RWPE1 (cell line): ENCODE measurements around the gene PDK3.

Experiments used
- CTCF ChIA-PET: fragments of 350-600 bp; sonication (Branson Sonifier 250); formaldehyde crosslinking; extraction: SDS; loops from one replicate; lab custom pipeline; 2021; lab: Yijun Ruan, JAX
- POLR2A ChIA-PET: fragments of 400-600 bp; formaldehyde crosslinking; extraction: SDS; loops from one replicate; lab custom pipeline; 2020; ENCODE audit warnings: antibody characterized with exemption; ENCODE audit not compliant: low non-redundant PET; lab: Yijun Ruan, JAX
- DNase-seq: peaks from one replicate; pipeline ENCODE4 v3.0.0; 2012; ENCODE audit warnings: low spot score
- H3K27ac ChIP-seq: fragments of 450-650 bp; 2 replicates; pipeline ENCODE4 v1.5.1; 2017
- CTCF ChIP-seq: fragments of 450-650 bp; conservative IDR thresholded peaks from 2 replicates; pipeline ENCODE4 v1.5.1; 2017; ENCODE audit warnings: low read depth, mild to moderate bottlenecking

The PDK3 gene

GRCh38 chrX:24485323-24485722 is 20.2 kb downstream of the PDK3 start:
- TF ChIP-seq CTCF: no peak
- no peak for DNase-seq
- ChIA-PET POLR2A (interaction anchor here (0.6 kb wide), 1 partner anchor 20 kb away, joined by 4 read pairs; the partner anchor contains the start of gene PDK3), CTCF (no interaction called here)
- no peak overlapping the region for H3K27ac ChIP-seq

- no peak for TF ChIP-seq CTCF
- ChIA-PET POLR2A (interaction anchor here (0.6 kb wide), 1 partner anchor 21 kb away, joined by 4 read pairs; the partner anchor contains the start of gene PDK3), CTCF (no interaction called here)
- no peak overlapping the region for H3K27ac ChIP-seq
- no peak for DNase-seq
These were observed 21.0 kb downstream of the PDK3 start for GRCh38 chrX:24485976-24486680.

- DNase-seq: no peak
- POLR2A ChIA-PET: no interaction called here
- no peak for TF ChIP-seq CTCF
- no peak overlapping the region for H3K27ac ChIP-seq
- CTCF ChIA-PET: no interaction called here
These were observed 22.5 kb downstream of the PDK3 start for GRCh38 chrX:24487571-24487970.

- H3K27ac ChIP-seq: no peak overlapping the region
- DNase-seq: no peak
- POLR2A ChIA-PET: no interaction called here
- CTCF ChIA-PET: interaction anchor here (0.6 kb wide), 1 partner anchor 47 kb away, joined by 4 read pairs; no protein-coding TSS in a partner anchor
- TF ChIP-seq CTCF: no peak
These were observed 26.7 kb downstream of the PDK3 start for GRCh38 chrX:24491741-24492140.

GRCh38 chrX:24493740-24494581 is 28.9 kb downstream of the PDK3 start:
- POLR2A ChIA-PET: no interaction called here
- no peak for DNase-seq
- CTCF ChIA-PET: no interaction called here
- no peak for TF ChIP-seq CTCF
- H3K27ac ChIP-seq: peak overlapping the region; percentile 26; the same call in 1 of the 2 replicates

GRCh38 chrX:24494647-24495075 is 29.6 kb downstream of the PDK3 start:
- ChIA-PET CTCF (no interaction called here), POLR2A (no interaction called here)
- DNase-seq: peak; percentile 61
- TF ChIP-seq CTCF: no peak
- H3K27ac ChIP-seq: no peak overlapping the region
